ENCODE measurements around the gene HMGXB4.

HMGXB4 gene

DNA sequence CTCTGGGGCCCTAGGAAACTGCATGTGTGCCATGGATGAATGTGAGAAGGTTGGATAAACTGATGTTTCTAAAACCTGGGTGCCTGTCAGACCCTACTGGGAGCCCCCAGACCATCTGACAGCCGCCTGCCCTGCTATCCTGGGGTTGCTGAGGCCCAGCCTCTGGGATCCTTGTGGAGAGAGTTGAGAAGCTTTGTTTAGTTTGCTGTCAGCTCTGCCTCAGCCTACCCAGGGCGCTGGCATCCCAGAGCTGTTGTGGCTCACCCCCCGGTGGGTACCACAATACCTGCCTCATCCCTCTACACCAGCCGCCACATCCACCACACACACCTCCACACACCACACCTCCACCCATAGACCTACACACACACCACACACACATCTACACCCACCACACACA, 85.1 kb downstream of the HMGXB4 start:
- TF ChIP-seq, protein P1, sequence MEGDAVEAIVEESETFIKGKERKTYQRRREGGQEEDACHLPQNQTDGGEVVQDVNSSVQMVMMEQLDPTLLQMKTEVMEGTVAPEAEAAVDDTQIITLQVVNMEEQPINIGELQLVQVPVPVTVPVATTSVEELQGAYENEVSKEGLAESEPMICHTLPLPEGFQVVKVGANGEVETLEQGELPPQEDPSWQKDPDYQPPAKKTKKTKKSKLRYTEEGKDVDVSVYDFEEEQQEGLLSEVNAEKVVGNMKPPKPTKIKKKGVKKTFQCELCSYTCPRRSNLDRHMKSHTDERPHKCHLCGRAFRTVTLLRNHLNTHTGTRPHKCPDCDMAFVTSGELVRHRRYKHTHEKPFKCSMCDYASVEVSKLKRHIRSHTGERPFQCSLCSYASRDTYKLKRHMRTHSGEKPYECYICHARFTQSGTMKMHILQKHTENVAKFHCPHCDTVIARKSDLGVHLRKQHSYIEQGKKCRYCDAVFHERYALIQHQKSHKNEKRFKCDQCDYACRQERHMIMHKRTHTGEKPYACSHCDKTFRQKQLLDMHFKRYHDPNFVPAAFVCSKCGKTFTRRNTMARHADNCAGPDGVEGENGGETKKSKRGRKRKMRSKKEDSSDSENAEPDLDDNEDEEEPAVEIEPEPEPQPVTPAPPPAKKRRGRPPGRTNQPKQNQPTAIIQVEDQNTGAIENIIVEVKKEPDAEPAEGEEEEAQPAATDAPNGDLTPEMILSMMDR (IDR thresholded peaks at IDR 0.05; ENCODE audit: low read depth, low read length, missing control alignments) = no peak
- DNase-seq (ENCODE audit: low read depth) = no peak
- no peak overlapping the region for H3K4me3 ChIP-seq (ENCODE audit: low read depth, low read length)

DNA sequence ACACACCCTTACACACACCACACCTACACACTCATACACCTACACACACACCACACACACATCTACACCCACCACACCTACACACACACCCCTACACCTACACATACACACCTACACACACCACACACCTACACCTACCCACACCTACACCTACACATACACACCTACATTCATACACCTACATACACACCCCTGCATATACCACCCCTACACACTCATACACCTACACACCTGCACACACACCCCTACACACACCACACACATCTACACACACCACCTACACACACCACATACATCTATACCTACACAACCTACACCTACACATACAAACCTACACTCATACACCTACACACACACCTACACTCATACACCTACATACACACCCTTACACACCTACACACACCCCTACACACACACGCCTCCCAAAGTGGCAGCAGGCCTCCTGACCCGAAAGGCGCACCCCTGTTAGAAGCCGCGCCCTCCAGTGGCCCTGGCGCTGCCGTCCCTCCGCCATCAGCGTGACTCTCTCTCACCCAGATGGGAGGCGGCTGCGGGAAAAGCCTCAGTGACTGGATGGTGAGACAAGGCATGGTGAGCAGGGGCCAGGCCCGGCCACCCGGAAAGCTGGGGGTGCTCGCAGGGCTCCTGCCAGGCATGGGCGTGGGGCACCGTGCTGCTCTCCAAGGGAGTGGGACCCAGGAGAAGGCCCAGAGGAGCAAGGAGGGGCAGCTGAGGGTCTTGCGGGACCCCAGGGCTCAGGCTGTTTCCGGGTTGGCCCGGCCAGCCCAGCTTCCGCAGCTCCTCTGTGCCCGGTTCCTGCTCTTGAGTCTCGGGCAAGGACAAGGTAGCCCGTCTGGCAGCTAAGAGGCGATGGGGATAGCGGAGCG, 86.6 kb downstream of the HMGXB4 start:
- DNase-seq (ENCODE audit: low read depth) = no peak
- TF ChIP-seq, protein P1 (IDR thresholded peaks at IDR 0.05; ENCODE audit: low read depth, low read length, missing control alignments) = no peak
- no peak overlapping the region for H3K4me3 ChIP-seq (ENCODE audit: low read depth, low read length)

DNA sequence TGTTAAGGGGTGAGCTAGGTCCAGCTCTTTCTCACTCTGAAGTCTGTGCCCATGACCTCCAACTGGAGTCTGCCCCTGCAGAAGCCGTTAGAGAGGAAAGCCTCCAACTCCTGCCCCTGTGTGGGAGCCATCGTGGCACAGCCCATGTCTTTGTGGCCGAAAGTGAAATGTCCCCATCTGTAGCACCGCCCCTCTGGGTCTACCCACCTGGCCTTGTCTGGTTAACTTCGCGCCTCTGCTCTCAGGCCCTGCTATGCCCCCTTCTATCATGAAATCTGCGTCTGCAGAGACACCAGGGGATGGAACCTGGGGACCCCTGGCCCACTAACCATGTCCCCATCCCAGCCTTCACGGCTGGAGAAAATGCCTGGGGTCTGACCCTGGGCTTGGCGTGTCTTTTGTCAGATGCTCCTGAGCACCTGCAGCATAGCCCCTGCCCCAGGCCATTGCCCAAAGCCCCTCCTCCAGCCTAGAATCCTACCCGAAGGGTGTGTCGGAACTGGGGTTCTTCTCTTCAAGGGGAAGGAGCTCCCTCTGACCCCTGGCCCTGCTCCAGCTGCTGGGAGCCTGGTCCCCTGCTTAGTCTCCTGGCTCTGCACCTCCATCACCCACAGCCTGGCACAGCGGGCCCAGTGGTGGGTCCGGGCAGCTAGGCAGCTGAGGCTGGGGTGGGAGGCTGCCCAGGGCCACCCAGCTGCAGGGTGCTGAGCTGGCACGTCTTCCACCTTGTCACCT, 87.8 kb downstream of the HMGXB4 start:
- no peak for DNase-seq (ENCODE audit: low read depth)
- H3K4me3 ChIP-seq (ENCODE audit: low read depth, low read length) = no peak overlapping the region
- TF ChIP-seq, protein P1 (IDR thresholded peaks at IDR 0.05; ENCODE audit: low read depth, low read length, missing control alignments) = no peak

Measured in GM12864 (cell line).